Esophagus muscularis mucosa (tissue), 4 donors: Measurements from ENCODE around the gene SLC44A4. TPM values are rescaled to one million over a fixed set of nuclear protein-coding genes. Genes with fewer than 3 reads are reported as not detected.
"Not testable (repeated sequence)": the region's sequence is repeated elsewhere in the genome, so short reads cannot be mapped to it uniquely, and the experiment has no call there.

ENCODE experiments used
- DNase-seq: peaks from one replicate; pipeline ENCODE4 v3.0.0-alpha.2; 2017; ENCODE audit errors: extremely low spot score
- H3K27ac ChIP-seq, 4 donors: fragments of 200-600 bp; sonication (generic); replicated peaks in 1 of 4; 1 replicate in 3 of 4; 2 replicates in 1 of 4; pipeline ENCODE4 v1.5.1; 2016 to 2019; ENCODE audit warnings: mild to moderate bottlenecking in 1 of 4
- H3K27me3 ChIP-seq, 4 donors: fragments of 200-600 bp; sonication (generic); one replicate each; pipeline versions ENCODE4 v1.5.1 to v1.6.0; 2016 to 2019
- H3K36me3 ChIP-seq, 4 donors: fragments of 200-600 bp; sonication (generic); one replicate each; pipeline ENCODE4 v1.5.1; 2016 to 2019
- H3K4me1 ChIP-seq, 4 donors: fragments of 200-600 bp; sonication (generic); one replicate each; pipeline ENCODE4 v1.5.1; 2016 to 2019
- H3K4me3 ChIP-seq, 4 donors: fragments of 200-600 bp; sonication (generic); 1 replicate in 2 of 4; 2 replicates in 2 of 4; pipeline ENCODE4 v1.5.1; 2016 to 2019; ENCODE audit warnings: mild to moderate bottlenecking in 4 of 4, moderate library complexity in 1 of 4
- H3K9me3 ChIP-seq, 4 donors: fragments of 200-600 bp; sonication (generic); 1 replicate in 3 of 4; 2 replicates in 1 of 4; pipeline ENCODE4 v1.5.1; 2016 to 2019
- CTCF ChIP-seq, 3 experiments: fragments of 200-600 bp in 2 of 3; fragments of 450-650 bp in 1 of 3; sonication (generic) in 2 of 3; IDR thresholded peaks; one replicate each; pipeline ENCODE4 v1.5.1; 2017 to 2019; ENCODE audit warnings: antibody characterized with exemption in 3 of 3, mild to moderate bottlenecking in 2 of 3, moderate library complexity in 1 of 3
- EP300 ChIP-seq: sonication (generic); formaldehyde crosslinking; IDR thresholded peaks from one replicate; pipeline ENCODE4 v1.6.1; 2017; ENCODE audit warnings: antibody characterized with exemption
- POLR2A ChIP-seq: fragments of 450-650 bp; IDR thresholded peaks from one replicate; pipeline ENCODE4 v1.6.1; 2017; ENCODE audit warnings: antibody characterized with exemption, moderate library complexity, mild to moderate bottlenecking, low read depth
- POLR2AphosphoS5 ChIP-seq, 2 donors: sonication (generic); formaldehyde crosslinking; IDR thresholded peaks; one replicate each; pipeline ENCODE4 v1.6.1; 2017; ENCODE audit warnings: antibody characterized with exemption in 2 of 2
- WGBS: methylation state at CpG from one replicate; pipeline ENCODE4 v1.1.5; 2018; 5-methylcytosine and 5-hydroxymethylcytosine counted together
- intact Hi-C: fragments of 100-400 bp; cut with DNase I; formaldehyde crosslinking; loops from one replicate; pipeline ENCODE4 v1.15.1; 2023
- total RNA-seq, 4 donors: library from RNA; depleted of rRNA; stranded (reverse); fragments of >200 nt; gene quantifications; one replicate each; pipeline versions ENCODE4 v1.1.0 to v1.2.1, GENCODE V29; 2016

Gene SLC44A4
- total RNA-seq, 4 donors from 2014 or later, result 0.19 to 0.80 TPM; not detected in 2

GRCh38 chr6:31911826-31912585 is 33.2 kb upstream of the SLC44A4 start:
- Histone ChIP-seq H3K9me3 (no peaks in the 10 kb centered on the region), H3K4me1 (no peaks in the 10 kb centered on the region), H3K36me3 (no peaks in the 10 kb centered on the region), H3K27me3 (no peaks in the 10 kb centered on the region), H3K4me3 (no peak overlapping the region), H3K27ac (no peak overlapping the region)
- WGBS, result 81% methylated on average over 11 of the region's 11 CpGs
- DNase-seq, result no peak
- no peak for TF ChIP-seq EP300
- intact Hi-C loops, result no loop called here

GRCh38 chr6:31909298-31909697 is 30.5 kb upstream of the SLC44A4 start:
- H3K4me1 ChIP-seq, DNase-seq, H3K36me3 ChIP-seq, H3K9me3 ChIP-seq, intact Hi-C loops, H3K27ac ChIP-seq, H3K4me3 ChIP-seq, H3K27me3 ChIP-seq: not testable (repeated sequence)
- WGBS, result 85% methylated on average over 7 of the region's 7 CpGs

- 41% methylated on average over 4 of the region's 4 CpGs for whole genome bisulfite sequencing
- Histone ChIP-seq H3K4me3 (no peak overlapping the region), H3K27ac (no peak overlapping the region), H3K27me3 (no peaks in the 10 kb centered on the region), H3K9me3 (no peaks in the 10 kb centered on the region), H3K4me1 (peaks cover 0 to 4% (median 2%) of the 10 kb centered on the region in 4 donors), H3K36me3 (no peaks in the 10 kb centered on the region)
- TF ChIP-seq EP300, result no peak
- TF ChIP-seq CTCF (IDR thresholded peaks at IDR 0.05), result no peak
- no peak for TF ChIP-seq POLR2AphosphoS5 (IDR thresholded peaks at IDR 0.05)
- TF ChIP-seq POLR2A, result no peak
- no peak for DNase-seq
- intact Hi-C loops, result no loop called here
Observed at GRCh38 chr6:31908791-31909190, 30.0 kb upstream of the SLC44A4 start.

- H3K4me1 ChIP-seq, H3K36me3 ChIP-seq, H3K27ac ChIP-seq, H3K9me3 ChIP-seq, DNase-seq, intact Hi-C loops, H3K4me3 ChIP-seq, H3K27me3 ChIP-seq: not testable (repeated sequence)
- 94% methylated on average over 5 of the region's 5 CpGs for WGBS
Observed at GRCh38 chr6:31908255-31908654, 29.5 kb upstream of the SLC44A4 start.

GRCh38 chr6:31907158-31907813 is 28.5 kb upstream of the SLC44A4 start:
- WGBS, result 62% methylated on average over 7 of the region's 7 CpGs
- intact Hi-C loops, result no loop called here
- Histone ChIP-seq H3K27ac (no peak overlapping the region), H3K36me3 (no peaks in the 10 kb centered on the region), H3K9me3 (no peaks in the 10 kb centered on the region), H3K4me3 (no peak overlapping the region), H3K4me1 (peaks cover 9 to 19% (median 16%) of the 10 kb centered on the region in 4 donors), H3K27me3 (no peaks in the 10 kb centered on the region)
- TF ChIP-seq POLR2AphosphoS5 (IDR thresholded peaks at IDR 0.05) (no peak), EP300 (no peak), CTCF (IDR thresholded peaks at IDR 0.05) (no peak), POLR2A (no peak)
- no peak for DNase-seq

GRCh38 chr6:31906727-31907126 is 27.9 kb upstream of the SLC44A4 start:
- H3K27ac ChIP-seq, H3K9me3 ChIP-seq, H3K27me3 ChIP-seq, H3K36me3 ChIP-seq, DNase-seq, H3K4me3 ChIP-seq, intact Hi-C loops: not testable (repeated sequence)
- WGBS, result 83% methylated on average over 8 of the region's 8 CpGs
- H3K4me1 ChIP-seq, result peaks cover 9 to 19% (median 16%) of the 10 kb centered on the region in 4 donors

- Histone ChIP-seq H3K27me3 (no peaks in the 10 kb centered on the region), H3K4me1 (peaks cover 11 to 23% (median 21%) of the 10 kb centered on the region in 4 donors), H3K9me3 (no peaks in the 10 kb centered on the region), H3K4me3 (no peak overlapping the region), H3K36me3 (no peaks in the 10 kb centered on the region), H3K27ac (no peak overlapping the region)
- intact Hi-C loops, result no loop called here
- TF ChIP-seq POLR2AphosphoS5 (IDR thresholded peaks at IDR 0.05), result no peak
- WGBS, result 39% methylated on average over 4 of the region's 4 CpGs
- DNase-seq, result no peak
Observed at GRCh38 chr6:31906122-31906521, 27.3 kb upstream of the SLC44A4 start.
